ENCODE measurements around the gene PSMD1.

Gene PSMD1

GRCh38 chr2:231100990-231101389 lies 44.3 kb downstream of the PSMD1 start:
- no peak for TF ChIP-seq CEBPB (IDR thresholded peaks at IDR 0.05)
- TF ChIP-seq RAD21 (IDR thresholded peaks at IDR 0.05; ENCODE audit: low read depth): no peak
- TF ChIP-seq YY1 (IDR thresholded peaks at IDR 0.05; ENCODE audit: low read depth): no peak
- no peak for TF ChIP-seq NFIC (IDR thresholded peaks at IDR 0.05)
- TF ChIP-seq CREB1 (IDR thresholded peaks at IDR 0.05; ENCODE audit: low read depth): no peak
- TF ChIP-seq, protein P1, sequence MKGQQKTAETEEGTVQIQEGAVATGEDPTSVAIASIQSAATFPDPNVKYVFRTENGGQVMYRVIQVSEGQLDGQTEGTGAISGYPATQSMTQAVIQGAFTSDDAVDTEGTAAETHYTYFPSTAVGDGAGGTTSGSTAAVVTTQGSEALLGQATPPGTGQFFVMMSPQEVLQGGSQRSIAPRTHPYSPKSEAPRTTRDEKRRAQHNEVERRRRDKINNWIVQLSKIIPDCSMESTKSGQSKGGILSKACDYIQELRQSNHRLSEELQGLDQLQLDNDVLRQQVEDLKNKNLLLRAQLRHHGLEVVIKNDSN (IDR thresholded peaks at IDR 0.05): no peak
- TF ChIP-seq EGR1 (IDR thresholded peaks at IDR 0.05): no peak

GRCh38 chr2:231102772-231103171 lies 46.1 kb downstream of the PSMD1 start:
- no peak for TF ChIP-seq TCF12 (IDR thresholded peaks at IDR 0.05; ENCODE audit: low read depth)
- no peak for TF ChIP-seq TEAD4 (IDR thresholded peaks at IDR 0.05)
- TF ChIP-seq FOXM1 (IDR thresholded peaks at IDR 0.05; ENCODE audit: borderline replicate concordance, low read depth): no peak
- TF ChIP-seq EP300 (IDR thresholded peaks at IDR 0.05; ENCODE audit: borderline replicate concordance): no peak
- no peak for TF ChIP-seq CREB1 (IDR thresholded peaks at IDR 0.05; ENCODE audit: low read depth)
- TF ChIP-seq CEBPB (IDR thresholded peaks at IDR 0.05): no peak
- no peak for TF ChIP-seq NFIC (IDR thresholded peaks at IDR 0.05)
- TF ChIP-seq, protein P1 (IDR thresholded peaks at IDR 0.05): no peak
- TF ChIP-seq ZBTB7A (IDR thresholded peaks at IDR 0.05; ENCODE audit: low read depth): no peak
- no peak for TF ChIP-seq EGR1 (IDR thresholded peaks at IDR 0.05)
- TF ChIP-seq, protein P2, sequence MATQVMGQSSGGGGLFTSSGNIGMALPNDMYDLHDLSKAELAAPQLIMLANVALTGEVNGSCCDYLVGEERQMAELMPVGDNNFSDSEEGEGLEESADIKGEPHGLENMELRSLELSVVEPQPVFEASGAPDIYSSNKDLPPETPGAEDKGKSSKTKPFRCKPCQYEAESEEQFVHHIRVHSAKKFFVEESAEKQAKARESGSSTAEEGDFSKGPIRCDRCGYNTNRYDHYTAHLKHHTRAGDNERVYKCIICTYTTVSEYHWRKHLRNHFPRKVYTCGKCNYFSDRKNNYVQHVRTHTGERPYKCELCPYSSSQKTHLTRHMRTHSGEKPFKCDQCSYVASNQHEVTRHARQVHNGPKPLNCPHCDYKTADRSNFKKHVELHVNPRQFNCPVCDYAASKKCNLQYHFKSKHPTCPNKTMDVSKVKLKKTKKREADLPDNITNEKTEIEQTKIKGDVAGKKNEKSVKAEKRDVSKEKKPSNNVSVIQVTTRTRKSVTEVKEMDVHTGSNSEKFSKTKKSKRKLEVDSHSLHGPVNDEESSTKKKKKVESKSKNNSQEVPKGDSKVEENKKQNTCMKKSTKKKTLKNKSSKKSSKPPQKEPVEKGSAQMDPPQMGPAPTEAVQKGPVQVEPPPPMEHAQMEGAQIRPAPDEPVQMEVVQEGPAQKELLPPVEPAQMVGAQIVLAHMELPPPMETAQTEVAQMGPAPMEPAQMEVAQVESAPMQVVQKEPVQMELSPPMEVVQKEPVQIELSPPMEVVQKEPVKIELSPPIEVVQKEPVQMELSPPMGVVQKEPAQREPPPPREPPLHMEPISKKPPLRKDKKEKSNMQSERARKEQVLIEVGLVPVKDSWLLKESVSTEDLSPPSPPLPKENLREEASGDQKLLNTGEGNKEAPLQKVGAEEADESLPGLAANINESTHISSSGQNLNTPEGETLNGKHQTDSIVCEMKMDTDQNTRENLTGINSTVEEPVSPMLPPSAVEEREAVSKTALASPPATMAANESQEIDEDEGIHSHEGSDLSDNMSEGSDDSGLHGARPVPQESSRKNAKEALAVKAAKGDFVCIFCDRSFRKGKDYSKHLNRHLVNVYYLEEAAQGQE (IDR thresholded peaks at IDR 0.05; ENCODE audit: low read depth): no peak
- TF ChIP-seq, protein P3, sequence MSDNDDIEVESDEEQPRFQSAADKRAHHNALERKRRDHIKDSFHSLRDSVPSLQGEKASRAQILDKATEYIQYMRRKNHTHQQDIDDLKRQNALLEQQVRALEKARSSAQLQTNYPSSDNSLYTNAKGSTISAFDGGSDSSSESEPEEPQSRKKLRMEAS (IDR thresholded peaks at IDR 0.05): no peak
- no peak for TF ChIP-seq TAF1 (IDR thresholded peaks at IDR 0.05; ENCODE audit: low read depth)
- no peak for TF ChIP-seq RAD21 (IDR thresholded peaks at IDR 0.05; ENCODE audit: low read depth)
- TF ChIP-seq YY1 (IDR thresholded peaks at IDR 0.05; ENCODE audit: low read depth): no peak

DNA sequence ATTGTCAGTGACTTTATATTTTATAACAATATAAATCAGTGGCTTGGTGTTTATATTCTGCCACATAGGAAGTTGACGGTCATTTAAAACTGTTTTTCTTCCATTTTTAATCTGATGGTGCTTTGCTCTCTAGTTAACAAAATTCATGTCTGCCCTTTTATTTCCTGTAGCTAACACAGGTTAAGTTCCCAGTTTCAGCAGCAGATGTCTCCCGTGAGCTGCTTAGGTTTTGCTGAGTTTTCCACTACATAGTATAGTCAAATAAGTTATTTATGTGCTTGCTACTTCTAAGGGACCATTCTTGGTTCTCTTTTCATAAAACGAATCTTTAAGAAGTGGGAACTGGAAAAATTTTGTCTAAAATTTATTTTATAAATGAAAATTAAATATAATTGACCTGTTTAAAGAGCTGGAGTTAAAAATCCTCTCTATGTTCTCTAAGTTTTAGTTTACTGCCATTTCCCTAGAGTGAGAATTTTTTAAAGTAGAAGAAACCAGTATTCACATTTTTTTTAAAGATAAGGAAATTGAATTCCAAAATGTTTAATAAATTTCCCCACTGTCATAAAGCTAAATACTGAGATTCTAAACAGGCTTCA lies 47.5 kb downstream of the PSMD1 start:
- TF ChIP-seq RAD21 (IDR thresholded peaks at IDR 0.05; ENCODE audit: low read depth): peak; percentile 55
- TF ChIP-seq EP300 (IDR thresholded peaks at IDR 0.05; ENCODE audit: borderline replicate concordance): no peak
- TF ChIP-seq EGR1 (IDR thresholded peaks at IDR 0.05): no peak
- TF ChIP-seq CEBPB (IDR thresholded peaks at IDR 0.05): no peak
- no peak for TF ChIP-seq YY1 (IDR thresholded peaks at IDR 0.05; ENCODE audit: low read depth)
- no peak for TF ChIP-seq TEAD4 (IDR thresholded peaks at IDR 0.05)
- TF ChIP-seq TAF1 (IDR thresholded peaks at IDR 0.05; ENCODE audit: low read depth): no peak
- TF ChIP-seq, protein P3 (IDR thresholded peaks at IDR 0.05): no peak

- TF ChIP-seq CEBPB (IDR thresholded peaks at IDR 0.05) (no peak), TAF1 (IDR thresholded peaks at IDR 0.05; ENCODE audit: low read depth) (no peak), FOXM1 (IDR thresholded peaks at IDR 0.05; ENCODE audit: borderline replicate concordance, low read depth) (no peak), EGR1 (IDR thresholded peaks at IDR 0.05) (no peak)
- TF ChIP-seq, protein P1 (IDR thresholded peaks at IDR 0.05): no peak
Measured at GRCh38 chr2:231110551-231110950, 53.9 kb downstream of the PSMD1 start.

DNA sequence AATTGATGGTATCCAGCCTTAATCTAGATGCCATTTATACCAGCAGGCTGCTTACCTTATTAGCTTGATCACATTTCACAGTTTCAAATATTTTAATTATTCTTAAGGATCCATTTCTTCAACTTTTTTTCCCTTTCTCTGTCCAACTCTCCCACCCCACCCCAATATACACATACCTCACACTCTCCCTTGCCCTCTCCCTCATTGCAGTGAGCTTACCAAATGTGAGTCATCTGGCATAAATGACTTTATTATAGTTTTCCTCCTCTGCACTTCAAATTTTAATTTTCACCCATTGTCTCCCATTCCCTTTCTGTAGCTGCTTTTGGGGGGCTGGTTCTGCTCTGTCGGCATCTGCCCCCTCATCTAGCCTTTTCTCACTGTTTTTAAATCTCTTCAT lies 55.3 kb downstream of the PSMD1 start:
- TF ChIP-seq TCF12 (IDR thresholded peaks at IDR 0.05; ENCODE audit: low read depth) (no peak), EP300 (IDR thresholded peaks at IDR 0.05; ENCODE audit: borderline replicate concordance) (no peak), NFIC (IDR thresholded peaks at IDR 0.05) (no peak)
- TF ChIP-seq, protein P1 (IDR thresholded peaks at IDR 0.05): no peak

DNA sequence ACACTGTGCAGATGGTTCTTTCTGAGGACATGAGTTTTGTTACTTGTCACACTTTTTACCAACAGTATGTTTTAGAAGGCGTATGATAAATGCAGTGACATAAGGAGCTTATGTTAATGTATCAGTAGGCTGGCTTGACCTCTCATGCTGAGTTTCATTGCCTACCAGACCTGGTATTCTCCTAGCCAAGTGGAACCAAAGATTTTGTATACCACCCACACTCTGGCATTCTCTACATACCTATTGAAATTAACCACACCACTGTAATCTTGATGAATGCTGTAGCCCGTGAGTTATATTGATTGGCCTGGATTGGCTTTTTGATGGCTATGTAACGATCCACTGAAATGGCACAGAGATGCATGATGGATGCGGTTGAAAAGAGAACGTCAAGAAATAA lies 56.8 kb downstream of the PSMD1 start:
- TF ChIP-seq CREB1 (IDR thresholded peaks at IDR 0.05; ENCODE audit: low read depth) (no peak), EGR1 (IDR thresholded peaks at IDR 0.05) (0 out of 2 replicates have a peak, but pooled peaks have one; percentile 12)

DNA sequence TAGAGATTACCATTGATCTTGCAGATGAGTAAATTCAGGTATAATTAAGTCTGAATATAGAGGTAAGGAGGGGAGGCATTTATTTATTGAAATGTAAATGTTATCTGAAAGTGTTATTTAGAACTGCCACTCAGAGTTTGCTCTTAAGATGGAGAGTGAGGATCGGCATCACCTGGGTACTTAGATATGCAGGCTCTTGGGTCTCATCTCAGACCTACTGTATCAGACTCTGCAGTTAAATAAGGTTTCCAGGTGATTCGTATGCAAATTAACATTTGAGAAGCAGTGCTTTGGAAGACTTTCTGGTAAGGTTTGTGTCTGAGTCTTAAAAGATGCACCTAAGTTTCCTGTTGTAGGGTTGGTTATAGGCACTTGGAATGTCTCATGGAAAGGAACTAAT lies 59.0 kb downstream of the PSMD1 start:
- no peak for TF ChIP-seq TAF1 (IDR thresholded peaks at IDR 0.05; ENCODE audit: low read depth)
- TF ChIP-seq RAD21 (IDR thresholded peaks at IDR 0.05; ENCODE audit: low read depth): no peak
- no peak for TF ChIP-seq ZBTB7A (IDR thresholded peaks at IDR 0.05; ENCODE audit: low read depth)
- TF ChIP-seq NFIC (IDR thresholded peaks at IDR 0.05): no peak
- no peak for TF ChIP-seq FOXM1 (IDR thresholded peaks at IDR 0.05; ENCODE audit: borderline replicate concordance, low read depth)
- TF ChIP-seq, protein P2 (IDR thresholded peaks at IDR 0.05; ENCODE audit: low read depth): no peak
- TF ChIP-seq CREB1 (IDR thresholded peaks at IDR 0.05; ENCODE audit: low read depth): no peak
- TF ChIP-seq, protein P3 (IDR thresholded peaks at IDR 0.05): no peak
- TF ChIP-seq, protein P1 (IDR thresholded peaks at IDR 0.05): no peak
- no peak for TF ChIP-seq CEBPB (IDR thresholded peaks at IDR 0.05)
- no peak for TF ChIP-seq TCF12 (IDR thresholded peaks at IDR 0.05; ENCODE audit: low read depth)
- TF ChIP-seq YY1 (IDR thresholded peaks at IDR 0.05; ENCODE audit: low read depth): no peak
- TF ChIP-seq EP300 (IDR thresholded peaks at IDR 0.05; ENCODE audit: borderline replicate concordance): no peak
